H9 (cell line): ENCODE measurements around the gene IL1R2. TPM values are rescaled to one million over a fixed set of nuclear protein-coding genes. Genes with fewer than 3 reads are reported as not detected.

Experiments
- DNase-seq: peaks from one replicate; pipeline ENCODE4 v3.0.0-alpha.2; 2017
- H2AFZ ChIP-seq: one replicate; pipeline ENCODE4 v1.6.1; 2013; ENCODE audit warnings: mild to moderate bottlenecking, low read length, control low read depth, moderate library complexity
- H2AK5ac ChIP-seq: 2 replicates; pipeline ENCODE4 v1.6.1; 2013; ENCODE audit warnings: low read length, control low read depth, mixed read lengths; ENCODE audit not compliant: insufficient read length
- H2BK120ac ChIP-seq: one replicate; pipeline ENCODE4 v1.6.1; 2013; ENCODE audit warnings: low read depth, mild to moderate bottlenecking, low read length, control low read depth, inconsistent platforms; ENCODE audit not compliant: poor library complexity, severe bottlenecking
- H2BK12ac ChIP-seq: 2 replicates; pipeline ENCODE4 v1.6.1; 2013; ENCODE audit warnings: low read length, control low read depth, mixed read lengths, low read depth; ENCODE audit not compliant: insufficient read length
- H2BK15ac ChIP-seq: 2 replicates; pipeline ENCODE4 v1.6.1; 2013; ENCODE audit warnings: low read depth, low read length, control low read depth
- H2BK20ac ChIP-seq: one replicate; pipeline ENCODE4 v1.6.1; 2013; ENCODE audit warnings: low read depth, mild to moderate bottlenecking, low read length, control low read depth, inconsistent platforms; ENCODE audit not compliant: poor library complexity, severe bottlenecking
- H2BK5ac ChIP-seq: 2 replicates; pipeline ENCODE4 v1.6.1; 2013; ENCODE audit warnings: low read length, control low read depth, mixed read lengths; ENCODE audit not compliant: insufficient read length
- H3K14ac ChIP-seq: 2 replicates; pipeline ENCODE4 v1.6.1; 2013; ENCODE audit warnings: low read length, control low read depth; ENCODE audit not compliant: insufficient read depth
- H3K18ac ChIP-seq: 2 replicates; pipeline ENCODE4 v1.6.1; 2013; ENCODE audit warnings: low read depth, mild to moderate bottlenecking, mixed read lengths, low read length, control low read depth; ENCODE audit not compliant: insufficient read length
- H3K23ac ChIP-seq: 2 replicates; pipeline ENCODE4 v1.6.1; 2013; ENCODE audit warnings: low read length, control low read depth, mixed read lengths, low read depth; ENCODE audit not compliant: insufficient read length
- H3K23me2 ChIP-seq: 2 replicates; pipeline ENCODE4 v1.6.1; 2013; ENCODE audit warnings: low read depth, mild to moderate bottlenecking, mixed read lengths, low read length, control low read depth; ENCODE audit not compliant: insufficient read length, poor library complexity, severe bottlenecking
- H3K27ac ChIP-seq: 2 replicates; pipeline ENCODE4 v1.5.1; 2013; ENCODE audit warnings: low read length, control low read depth, mixed read lengths, low read depth; ENCODE audit not compliant: insufficient read length
- H3K27me3 ChIP-seq: 2 replicates; pipeline ENCODE4 v1.6.1; 2013; ENCODE audit warnings: low read length, control low read depth, inconsistent platforms; ENCODE audit not compliant: insufficient read depth
- H3K4ac ChIP-seq: 2 replicates; pipeline ENCODE4 v1.6.1; 2013; ENCODE audit warnings: low read depth, mild to moderate bottlenecking, control low read depth, inconsistent platforms, low read length, moderate library complexity
- H3K4me1 ChIP-seq: 2 replicates; pipeline ENCODE4 v1.6.1; 2013; ENCODE audit warnings: low read length, control low read depth, inconsistent platforms; ENCODE audit not compliant: insufficient read depth
- H3K4me2 ChIP-seq: 2 replicates; pipeline ENCODE4 v1.6.1; 2013; ENCODE audit warnings: low read length, control low read depth, mixed read lengths; ENCODE audit not compliant: insufficient read length, insufficient read depth
- H3K56ac ChIP-seq: 2 replicates; pipeline ENCODE4 v1.6.1; 2013; ENCODE audit warnings: low read depth, mild to moderate bottlenecking, mixed read lengths, low read length, control low read depth; ENCODE audit not compliant: insufficient read length
- H3K79me1 ChIP-seq: 2 replicates; pipeline ENCODE4 v1.6.1; 2013; ENCODE audit warnings: low read depth, mild to moderate bottlenecking, moderate library complexity, low read length, control low read depth, inconsistent platforms; ENCODE audit not compliant: insufficient read depth, poor library complexity, severe bottlenecking
- H3K79me2 ChIP-seq: 2 replicates; pipeline ENCODE4 v1.6.1; 2013; ENCODE audit warnings: low read length, control low read depth, inconsistent platforms; ENCODE audit not compliant: insufficient read depth
- H3K9ac ChIP-seq: 2 replicates; pipeline ENCODE4 v1.6.1; 2013; ENCODE audit warnings: low read length, control low read depth, mixed read lengths; ENCODE audit not compliant: insufficient read length; ENCODE audit errors: extremely low read depth
- H3K9me3 ChIP-seq: one replicate; pipeline ENCODE4 v1.6.1; 2013; ENCODE audit warnings: low read depth, low read length, inconsistent platforms; ENCODE audit not compliant: control insufficient read depth
- H3T11ph ChIP-seq: one replicate; pipeline ENCODE4 v1.6.1; 2013; ENCODE audit warnings: mild to moderate bottlenecking, low read length, control low read depth, inconsistent platforms
- H4K20me1 ChIP-seq: one replicate; pipeline ENCODE4 v1.6.1; 2013; ENCODE audit not compliant: control insufficient read depth, insufficient read length, insufficient read depth
- H4K5ac ChIP-seq: 2 replicates; pipeline ENCODE4 v1.6.1; 2013; ENCODE audit warnings: low read depth, mild to moderate bottlenecking, mixed read lengths, low read length, control low read depth; ENCODE audit not compliant: insufficient read length
- H4K8ac ChIP-seq: replicated peaks from 2 replicates; pipeline ENCODE4 v1.6.1; 2013; ENCODE audit warnings: low read length, control low read depth, mixed read lengths, low read depth; ENCODE audit not compliant: insufficient read length
- H4K91ac ChIP-seq: 2 replicates; pipeline ENCODE4 v1.6.1; 2013; ENCODE audit warnings: low read depth, mild to moderate bottlenecking, moderate library complexity, mixed read lengths, low read length, control low read depth; ENCODE audit not compliant: insufficient read length
- H3K27ac Mint-ChIP-seq, 3 experiments: 2 replicates in 2 of 3; 3 replicates in 1 of 3; pipeline ENCODE4 v1.8.0; 2020 to 2021; ENCODE audit warnings: mixed read lengths in 3 of 3, mild to moderate bottlenecking in 1 of 3, moderate library complexity in 1 of 3
- H3K27me3 Mint-ChIP-seq: 2 replicates; pipeline ENCODE4 v1.8.0; 2021; ENCODE audit warnings: low read depth, mild to moderate bottlenecking, moderate library complexity, mixed read lengths
- H3K36me3 Mint-ChIP-seq, 3 experiments: 2 replicates in 2 of 3; 3 replicates in 1 of 3; pipeline ENCODE4 v1.8.0; 2020 to 2021; ENCODE audit warnings: low read depth in 3 of 3, mixed read lengths in 3 of 3; ENCODE audit not compliant: insufficient read depth in 1 of 3
- H3K4me1 Mint-ChIP-seq, 2 experiments: 2 replicates each; pipeline ENCODE4 v1.8.0; 2020; ENCODE audit warnings: mixed read lengths in 2 of 2
- H3K4me3 Mint-ChIP-seq, 2 experiments: 2 replicates in 1 of 2; 3 replicates in 1 of 2; pipeline ENCODE4 v1.8.0; 2020 to 2021; ENCODE audit warnings: mild to moderate bottlenecking in 2 of 2, mixed read lengths in 2 of 2, moderate library complexity in 1 of 2
- H3K9me3 Mint-ChIP-seq, 2 experiments: 2 replicates in 1 of 2; 3 replicates in 1 of 2; pipeline ENCODE4 v1.8.0; 2020; ENCODE audit warnings: mild to moderate bottlenecking in 2 of 2, mixed read lengths in 2 of 2, moderate library complexity in 1 of 2
- WGBS: extraction: QIAGEN DNeasy Blood & Tissue Kit; methylation state at CpG from one replicate; pipeline ENCODE4 v1.1.7; 2013; ENCODE audit warnings: missing lambda C conversion rate, low lambda C conversion rate, mixed read lengths; ENCODE audit not compliant: insufficient read length; ENCODE audit errors: extremely low coverage; 5-methylcytosine and 5-hydroxymethylcytosine counted together
- total RNA-seq: library from RNA; stranded (reverse); gene quantifications from 2 replicates; pipeline ENCODE4 v1.2.1, GENCODE V29; 2021
- TF ChIP-seq, protein P1 (sequence below): fragments of 200-600 bp; sonication (generic); conservative IDR thresholded peaks from 3 replicates; pipeline ENCODE4 v1.8.0; 2021; ENCODE audit warnings: antibody characterized with exemption, mild to moderate bottlenecking

Gene IL1R2
- total RNA-seq, 1 experiment from 2014 or later = not detected

DNA sequence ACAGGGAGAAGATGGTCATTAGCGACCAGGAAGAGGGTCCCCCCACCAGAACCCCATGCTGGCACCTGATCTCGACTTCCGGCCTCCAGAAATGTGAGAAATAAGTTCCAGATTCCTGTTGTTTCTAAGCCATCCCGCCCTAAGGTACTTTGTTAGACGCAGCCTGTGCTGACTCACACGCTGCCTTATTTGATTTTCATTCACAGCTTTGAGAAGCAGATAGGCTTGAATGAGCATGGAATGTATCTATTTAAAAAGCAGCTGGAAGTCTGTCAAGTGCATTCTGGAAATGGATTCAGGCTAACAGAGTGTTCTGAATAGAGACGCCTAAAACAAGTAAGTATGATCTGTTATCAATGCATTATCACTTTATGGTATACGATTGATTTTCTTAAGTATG lies 8.3 kb upstream of the IL1R2 start:
- Histone ChIP-seq H2BK12ac (no peak overlapping the region), H2BK5ac (no peak overlapping the region), H2BK15ac (no peak overlapping the region), H3K23me2 (no peaks in the 10 kb centered on the region), H3K9me3 (no peaks in the 10 kb centered on the region), H3T11ph (no peak overlapping the region), H3K79me2 (no peaks in the 10 kb centered on the region), H4K20me1 (no peaks in the 10 kb centered on the region), H2BK20ac (no peak overlapping the region), H3K18ac (no peak overlapping the region), H3K27ac (no peak overlapping the region), H3K4ac (no peak overlapping the region), H3K27me3 (no peaks in the 10 kb centered on the region), H4K91ac (no peak overlapping the region), H2AFZ (no peak overlapping the region), H3K56ac (no peak overlapping the region), H3K14ac (no peak overlapping the region), H4K8ac (no peak overlapping the region), H3K4me2 (no peak overlapping the region), H3K79me1 (no peaks in the 10 kb centered on the region), H2BK120ac (no peak overlapping the region), H4K5ac (no peak overlapping the region), H3K23ac (no peak overlapping the region), H2AK5ac (no peak overlapping the region), H3K4me1 (peaks cover 3% of the 10 kb centered on the region; the same call in 1 of the 2 replicates), H3K9ac (no peak overlapping the region)
- H3K27ac Mint-ChIP-seq = no peak overlapping the region
- no CpG with 5 or more reads among the region's 8 CpGs for WGBS
- DNase-seq = no peak
- H3K36me3 Mint-ChIP-seq = no peaks in the 10 kb centered on the region
- peaks cover 24 to 26% of the 10 kb centered on the region in 2 experiments for H3K4me1 Mint-ChIP-seq
- no peak overlapping the region for H3K4me3 Mint-ChIP-seq
- no peaks in the 10 kb centered on the region for H3K9me3 Mint-ChIP-seq
- H3K27me3 Mint-ChIP-seq = no peaks in the 10 kb centered on the region; the same call in 1 of the 2 replicates
- TF ChIP-seq, protein P1, sequence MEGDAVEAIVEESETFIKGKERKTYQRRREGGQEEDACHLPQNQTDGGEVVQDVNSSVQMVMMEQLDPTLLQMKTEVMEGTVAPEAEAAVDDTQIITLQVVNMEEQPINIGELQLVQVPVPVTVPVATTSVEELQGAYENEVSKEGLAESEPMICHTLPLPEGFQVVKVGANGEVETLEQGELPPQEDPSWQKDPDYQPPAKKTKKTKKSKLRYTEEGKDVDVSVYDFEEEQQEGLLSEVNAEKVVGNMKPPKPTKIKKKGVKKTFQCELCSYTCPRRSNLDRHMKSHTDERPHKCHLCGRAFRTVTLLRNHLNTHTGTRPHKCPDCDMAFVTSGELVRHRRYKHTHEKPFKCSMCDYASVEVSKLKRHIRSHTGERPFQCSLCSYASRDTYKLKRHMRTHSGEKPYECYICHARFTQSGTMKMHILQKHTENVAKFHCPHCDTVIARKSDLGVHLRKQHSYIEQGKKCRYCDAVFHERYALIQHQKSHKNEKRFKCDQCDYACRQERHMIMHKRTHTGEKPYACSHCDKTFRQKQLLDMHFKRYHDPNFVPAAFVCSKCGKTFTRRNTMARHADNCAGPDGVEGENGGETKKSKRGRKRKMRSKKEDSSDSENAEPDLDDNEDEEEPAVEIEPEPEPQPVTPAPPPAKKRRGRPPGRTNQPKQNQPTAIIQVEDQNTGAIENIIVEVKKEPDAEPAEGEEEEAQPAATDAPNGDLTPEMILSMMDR = no peak
